GM18907 (cell line): ENCODE results near the gene CLIC5.
"Not testable (repeated sequence)": the region's sequence is repeated elsewhere in the genome, so short reads cannot be mapped to it uniquely, and the experiment has no call there.

Source experiments
- ATAC-seq: cut with Tn5 transposase; IDR thresholded peaks from one replicate; pipeline ENCODE4 v1.9.1; 2021; ENCODE audit warnings: mild to moderate bottlenecking, moderate library complexity; ENCODE audit not compliant: unreplicated experiment

CLIC5 gene

GRCh38 chr6:45929421-45930361 lies 86.0 kb downstream of the CLIC5 start:
- ATAC-seq, result no peak

GRCh38 chr6:45928721-45929305 lies 86.8 kb downstream of the CLIC5 start:
- ATAC-seq, result no peak

DNA sequence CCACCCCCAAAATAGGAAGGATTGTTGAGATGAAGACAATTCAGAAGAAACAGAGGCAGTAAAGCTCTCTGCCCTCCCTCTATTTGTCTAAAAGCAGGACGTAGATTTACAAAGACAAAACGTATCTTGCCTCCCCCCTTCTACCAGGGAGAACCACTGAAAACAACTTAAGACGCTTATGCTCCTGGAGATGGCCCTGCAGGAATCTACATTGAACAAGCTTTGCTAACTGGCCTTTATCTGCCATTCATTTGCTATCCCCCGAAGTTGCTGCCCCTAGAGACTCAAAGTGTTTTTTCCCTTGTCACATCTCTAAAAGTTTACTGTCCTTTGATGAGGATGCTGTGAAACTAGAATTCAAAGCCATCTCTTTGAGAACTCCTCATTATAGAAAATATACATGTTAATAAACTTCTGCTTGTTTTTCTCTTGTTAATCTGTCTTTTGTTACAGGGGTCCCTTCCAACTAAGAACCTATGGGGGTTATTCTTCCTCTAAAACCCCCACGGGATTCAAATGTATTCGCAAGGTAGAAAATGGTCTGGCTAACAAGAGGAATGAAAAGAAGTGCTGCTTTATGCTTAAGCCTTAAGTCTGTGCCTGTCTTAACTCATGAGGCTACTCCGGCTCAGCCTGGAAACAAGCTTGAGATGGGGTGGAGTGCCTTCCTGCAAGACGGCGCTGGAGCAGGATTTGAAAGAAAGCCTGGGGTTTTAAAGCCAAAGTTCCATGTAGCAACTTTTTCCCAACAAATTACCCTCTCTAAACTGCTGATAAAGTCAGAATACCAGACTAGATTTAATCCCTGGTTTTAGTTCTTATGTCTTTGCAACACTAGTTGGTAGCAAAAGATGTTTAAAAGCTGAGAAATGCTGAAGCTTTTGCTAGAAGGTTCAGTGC lies 88.0 kb downstream of the CLIC5 start:
- ATAC-seq, result no peak

- not testable (repeated sequence) for ATAC-seq
These were observed 89.2 kb downstream of the CLIC5 start for GRCh38 chr6:45926423-45926822.

DNA sequence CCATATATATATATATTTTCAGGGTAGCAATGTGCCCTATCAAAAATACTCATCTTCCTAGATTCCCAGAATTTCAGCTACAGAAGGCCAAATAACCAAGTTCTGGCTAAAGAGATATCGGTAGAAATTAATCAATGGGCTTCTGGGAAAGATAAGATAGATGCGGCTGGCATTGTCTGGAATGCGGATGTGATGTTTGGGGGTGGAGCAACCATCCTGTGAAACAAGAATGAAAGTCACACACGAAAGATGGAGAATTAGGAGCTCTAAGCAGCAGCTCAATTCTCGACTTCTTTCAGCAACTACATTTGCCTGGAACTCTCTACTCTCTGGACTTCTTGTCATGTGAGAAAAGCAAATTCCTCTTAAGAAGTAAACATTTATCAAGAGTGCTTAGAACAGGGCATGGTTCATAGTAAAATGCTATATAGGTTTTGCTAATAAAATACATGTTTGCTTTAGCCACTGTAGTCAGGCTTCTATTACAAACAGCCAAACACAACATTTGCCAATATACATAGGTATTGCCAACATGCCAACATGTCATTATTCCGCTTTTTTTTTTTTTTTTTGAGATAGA lies 90.8 kb downstream of the CLIC5 start:
- ATAC-seq, result no peak

GRCh38 chr6:45923831-45924391 lies 91.7 kb downstream of the CLIC5 start:
- ATAC-seq, result peak; percentile 41

GRCh38 chr6:45922728-45923351 lies 92.8 kb downstream of the CLIC5 start:
- peak; percentile 35 for ATAC-seq

DNA sequence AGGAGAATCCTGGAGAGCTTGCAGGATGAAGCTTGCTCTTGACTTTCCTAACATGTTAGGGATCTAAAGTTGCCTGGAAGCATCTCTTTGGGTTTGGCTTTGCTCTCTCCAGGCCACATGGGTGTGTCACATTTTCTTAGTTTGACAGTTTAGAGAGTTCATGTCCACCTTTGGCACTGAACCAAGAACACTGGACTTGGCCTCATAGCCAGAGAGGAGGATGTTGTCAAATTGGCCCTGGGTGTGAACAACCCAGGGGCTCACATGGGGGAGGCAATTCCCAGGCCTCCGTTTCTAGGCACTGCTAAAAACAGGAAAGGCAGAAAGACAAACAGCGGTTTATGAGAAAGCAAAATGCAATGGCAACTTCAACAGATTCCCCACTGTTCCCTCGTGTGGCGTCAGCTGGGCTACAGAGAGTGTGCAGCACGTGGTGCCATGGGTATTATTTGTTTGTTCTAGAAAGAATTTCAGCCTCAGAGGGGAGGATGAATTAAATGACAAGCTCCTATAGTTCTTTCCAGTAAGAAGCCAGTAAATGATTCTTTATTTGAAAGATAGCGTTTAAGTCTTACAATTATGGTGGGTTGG lies 93.9 kb downstream of the CLIC5 start:
- no peak for ATAC-seq

DNA sequence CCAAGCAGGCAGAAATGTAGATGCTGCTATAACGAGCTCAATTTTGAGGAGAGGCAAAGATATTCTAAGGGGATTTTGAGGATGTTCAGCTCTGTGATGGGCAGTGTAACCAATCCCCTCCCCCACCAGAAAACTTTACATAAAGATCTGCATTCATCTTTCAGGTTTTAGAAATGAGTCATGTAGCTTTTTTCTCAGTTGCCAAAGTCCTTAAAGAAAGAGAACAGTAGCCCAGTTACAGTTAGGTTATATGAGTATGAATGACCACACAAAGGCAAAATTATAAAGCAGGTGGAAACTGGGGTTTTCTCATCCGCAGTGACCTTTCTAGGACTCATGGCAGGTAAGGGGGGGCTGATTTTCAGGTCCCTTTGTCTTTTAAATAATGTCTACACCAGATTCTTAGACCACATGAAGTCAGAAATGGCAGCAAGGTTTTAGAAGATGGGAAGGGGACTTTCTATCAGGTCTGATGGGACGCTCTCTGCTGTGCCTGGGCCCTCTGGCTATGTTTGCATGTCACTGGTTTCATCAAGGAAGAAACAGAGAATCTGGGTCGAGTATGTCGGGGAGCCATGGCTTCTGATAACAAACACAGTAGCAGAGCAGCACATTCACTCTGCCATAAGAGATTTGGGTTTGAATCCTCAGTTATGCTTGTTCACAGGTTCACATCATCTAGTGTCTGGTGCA lies 94.7 kb downstream of the CLIC5 start:
- ATAC-seq, result peak; percentile 82

GRCh38 chr6:45917439-45917838 lies 98.2 kb downstream of the CLIC5 start:
- no peak for ATAC-seq

- no peak for ATAC-seq
These were observed 99.0 kb downstream of the CLIC5 start for GRCh38 chr6:45916692-45917091.

GRCh38 chr6:45915780-45916468 lies 99.7 kb downstream of the CLIC5 start:
- no peak for ATAC-seq

DNA sequence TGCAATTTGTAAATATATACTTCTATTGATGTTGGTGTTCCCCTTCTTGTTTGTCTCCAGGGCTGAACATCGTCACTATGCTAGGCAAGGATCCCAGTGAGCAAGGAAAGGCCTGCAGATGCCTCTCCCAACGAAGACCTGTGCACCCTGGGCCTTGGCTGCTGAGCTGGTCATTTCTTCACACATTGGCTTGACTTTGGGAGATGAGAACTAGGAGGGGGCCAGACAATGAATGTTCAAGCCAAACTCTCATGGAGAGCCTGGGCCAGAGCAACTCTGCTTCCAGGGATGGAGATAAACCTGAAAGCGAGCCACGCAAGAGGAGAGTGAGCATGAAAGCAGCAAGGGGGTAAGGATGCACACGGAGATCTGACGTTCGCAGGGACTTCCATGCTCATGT lies 104.0 kb downstream of the CLIC5 start:
- no peak for ATAC-seq

GRCh38 chr6:45903959-45904358 lies 111.7 kb downstream of the CLIC5 start:
- ATAC-seq, result no peak

GRCh38 chr6:45902984-45903383 lies 112.7 kb downstream of the CLIC5 start:
- ATAC-seq, result no peak

- no peak for ATAC-seq
These were observed 113.7 kb downstream of the CLIC5 start for GRCh38 chr6:45901767-45902650.
